Pons (tissue), 1 donor: ENCODE results near the gene TMEM223.
"Not testable (repeated sequence)": the region's sequence is repeated elsewhere in the genome, so short reads cannot be mapped to it uniquely, and the experiment has no call there.

ENCODE experiments used
- DNase-seq: peaks from one replicate; pipeline ENCODE4 v3.0.0-alpha.2; 2016; ENCODE audit warnings: low spot score

The TMEM223 gene

DNA sequence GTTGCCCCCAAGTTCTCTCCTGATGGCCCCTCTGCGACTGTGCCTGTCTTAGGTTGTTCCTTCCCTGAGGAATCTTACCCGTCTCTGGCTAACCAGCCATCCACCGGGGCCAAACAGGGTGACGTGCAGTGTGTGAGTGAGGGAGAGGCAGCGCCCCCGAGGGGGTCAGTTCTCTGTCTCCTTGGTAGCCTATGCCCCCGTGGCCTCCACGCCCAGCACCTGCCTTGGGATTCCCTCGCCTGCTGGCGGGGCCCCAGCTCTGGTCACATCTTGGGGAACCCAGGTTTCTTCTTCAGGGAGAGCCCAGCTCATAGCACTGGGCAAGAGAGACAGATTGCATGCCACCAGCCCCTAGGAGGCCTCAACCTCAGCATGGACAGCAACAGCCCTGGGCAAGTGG is 7.7 kb upstream of the TMEM223 start:
- DNase-seq, result no peak

GRCh38 chr11:62796281-62796680 is 4.5 kb upstream of the TMEM223 start:
- DNase-seq, result no peak

DNA sequence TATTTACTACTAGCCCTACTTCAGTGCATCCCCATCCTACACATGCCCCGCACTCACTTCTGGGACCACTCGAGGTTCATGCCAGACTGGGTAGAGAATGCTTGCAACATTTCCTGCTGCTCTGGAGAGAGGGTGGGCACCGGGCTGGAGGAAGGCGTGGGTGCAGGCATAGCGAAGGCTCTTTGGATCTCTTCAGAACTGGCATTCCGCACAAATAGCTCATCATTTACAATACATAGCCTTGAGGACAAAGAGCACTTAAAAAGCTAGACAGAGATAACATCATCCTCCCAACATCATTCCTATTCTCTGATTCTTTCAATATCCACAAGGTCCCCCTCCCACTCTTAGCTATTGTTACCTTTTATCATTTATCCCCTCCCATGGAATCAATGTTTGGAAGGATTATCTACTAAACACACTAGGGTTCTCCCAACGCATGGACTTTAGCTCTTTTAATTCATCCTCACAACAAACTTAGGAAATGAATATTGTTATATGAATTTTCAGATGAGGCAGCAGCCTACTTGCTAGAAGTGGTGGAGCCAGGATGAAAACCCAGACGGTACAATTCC is 2.5 kb upstream of the TMEM223 start:
- no peak for DNase-seq

DNA sequence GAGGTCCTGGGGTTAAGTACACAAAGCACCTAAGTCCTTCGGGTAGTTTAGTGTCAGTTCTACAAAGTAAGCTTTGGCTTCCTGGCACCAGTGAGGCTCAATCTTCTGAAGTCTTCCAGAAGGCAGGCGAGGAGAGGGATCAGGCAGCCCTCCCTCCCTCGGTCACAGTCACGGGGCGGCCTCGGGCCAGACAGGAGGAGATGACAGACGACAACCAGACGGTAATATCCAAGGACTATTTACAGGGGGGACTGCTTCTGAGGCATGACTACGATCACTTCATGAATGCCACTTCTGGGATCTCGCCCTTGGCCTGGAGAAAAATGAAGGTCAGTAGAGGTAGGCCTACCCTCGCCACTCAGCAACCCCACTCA is 383 bp upstream of the TMEM223 start:
- no peak for DNase-seq

DNA sequence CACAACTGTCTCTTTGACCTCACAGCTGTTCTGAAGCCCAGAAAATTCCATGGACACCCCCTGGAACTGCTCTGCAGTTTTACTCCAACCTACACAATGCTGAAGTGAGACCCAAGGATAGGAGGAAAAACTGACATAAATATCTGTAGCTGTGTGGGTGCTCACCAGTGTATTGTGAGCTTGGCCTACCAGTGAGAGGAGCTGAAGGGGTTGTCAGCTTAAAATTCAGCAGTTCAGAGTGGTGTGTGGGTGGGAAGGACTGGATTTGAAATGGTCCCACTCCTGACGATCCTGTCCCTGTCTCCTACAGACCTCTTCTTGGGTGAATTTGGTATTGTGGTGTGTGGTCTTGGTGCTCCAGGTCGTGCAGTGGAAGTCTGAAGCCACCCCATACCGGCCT is 2.2 kb downstream of the TMEM223 start:
- no peak for DNase-seq

- DNase-seq, result no peak
These were observed 2.8 kb downstream of the TMEM223 start for GRCh38 chr11:62788991-62789390.

DNA sequence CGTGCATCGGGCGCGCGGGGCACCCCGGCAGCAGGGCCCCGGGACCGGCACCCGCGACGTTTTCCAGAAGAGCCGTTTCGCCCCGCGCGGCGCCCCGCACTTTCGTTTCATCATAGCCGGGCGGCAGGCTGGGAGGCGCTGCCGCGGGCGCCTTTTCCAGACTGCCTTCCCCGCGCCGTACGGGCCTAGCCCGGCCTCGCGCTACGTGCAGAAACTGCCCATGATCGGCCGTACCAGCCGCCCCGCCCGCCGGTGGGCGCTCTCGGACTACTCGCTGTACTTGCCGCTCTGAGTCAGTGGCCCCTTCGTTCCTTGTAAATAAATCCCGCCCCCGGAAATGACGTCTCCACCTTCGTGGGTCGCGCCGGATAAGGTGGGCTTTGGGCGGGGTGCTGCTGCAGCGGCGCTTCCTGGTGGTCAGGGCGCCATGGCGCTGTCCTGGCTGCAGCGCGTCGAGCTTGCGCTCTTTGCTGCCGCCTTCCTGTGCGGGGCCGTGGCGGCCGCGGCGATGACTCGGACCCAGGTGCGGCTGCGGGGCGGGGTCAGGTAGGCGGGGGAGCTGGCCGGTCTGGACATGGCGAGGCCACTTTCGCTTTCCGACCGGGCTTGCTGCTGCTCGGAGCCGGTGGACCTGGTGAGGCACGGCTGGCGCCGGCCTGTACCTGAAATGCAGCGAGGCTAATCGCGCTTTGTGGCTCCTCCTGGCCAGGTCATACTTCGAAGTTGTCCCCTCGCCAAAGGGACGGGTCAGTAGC is 4.6 kb downstream of the TMEM223 start, which contains the start of gene TMEM179B:
TMEM179B (plus strand) TSS at position 398 of the 755 bp plus-strand sequence; CDS start at position 428, 30 bp downstream.
- DNase-seq, result peak; percentile 98

- peak; percentile 82 for DNase-seq
These were observed 5.3 kb downstream of the TMEM223 start for GRCh38 chr11:62786318-62787004.

- DNase-seq, result no peak
These were observed 9.1 kb downstream of the TMEM223 start for GRCh38 chr11:62782753-62783152.

- DNase-seq, result no peak
These were observed 13.4 kb downstream of the TMEM223 start for GRCh38 chr11:62778441-62778840.

DNA sequence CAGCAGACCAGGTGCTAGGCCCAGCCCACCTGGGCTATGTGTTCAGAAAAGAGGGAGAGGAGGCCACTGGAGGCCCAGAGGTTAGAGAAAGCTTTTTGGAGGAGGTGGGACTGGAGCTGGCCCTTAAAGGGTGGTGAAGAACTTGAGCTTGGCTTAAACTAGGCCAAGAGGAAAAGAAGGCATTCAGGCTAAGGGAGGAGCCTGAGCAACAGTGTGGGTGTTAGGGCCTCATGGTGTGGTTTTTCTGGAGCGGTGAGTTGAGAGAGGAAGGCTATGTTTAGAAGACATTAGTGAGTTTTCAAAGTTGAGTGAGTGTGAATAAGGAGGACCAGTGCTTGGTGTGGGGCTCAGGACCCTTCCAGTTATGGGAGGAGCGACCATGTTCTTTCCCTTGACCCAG is 14.4 kb downstream of the TMEM223 start:
- no peak for DNase-seq

DNA sequence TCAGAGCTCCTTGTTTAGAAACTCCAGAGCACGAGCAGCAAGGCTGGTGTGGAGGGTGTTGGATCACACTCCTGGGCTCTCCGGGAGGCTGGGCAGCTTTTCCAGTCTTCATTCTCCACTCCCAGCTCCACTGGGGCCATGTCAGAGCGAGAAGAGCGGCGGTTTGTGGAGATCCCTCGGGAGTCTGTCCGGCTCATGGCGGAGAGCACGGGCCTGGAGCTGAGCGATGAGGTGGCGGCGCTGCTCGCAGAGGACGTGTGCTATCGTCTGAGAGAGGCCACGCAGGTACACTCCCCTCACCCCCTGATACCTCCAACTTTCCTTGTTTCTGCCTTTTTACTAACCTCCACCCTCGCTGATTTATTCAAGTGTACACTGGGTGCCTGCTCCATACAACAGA is 16.2 kb downstream of the TMEM223 start:
- DNase-seq, result no peak

DNA sequence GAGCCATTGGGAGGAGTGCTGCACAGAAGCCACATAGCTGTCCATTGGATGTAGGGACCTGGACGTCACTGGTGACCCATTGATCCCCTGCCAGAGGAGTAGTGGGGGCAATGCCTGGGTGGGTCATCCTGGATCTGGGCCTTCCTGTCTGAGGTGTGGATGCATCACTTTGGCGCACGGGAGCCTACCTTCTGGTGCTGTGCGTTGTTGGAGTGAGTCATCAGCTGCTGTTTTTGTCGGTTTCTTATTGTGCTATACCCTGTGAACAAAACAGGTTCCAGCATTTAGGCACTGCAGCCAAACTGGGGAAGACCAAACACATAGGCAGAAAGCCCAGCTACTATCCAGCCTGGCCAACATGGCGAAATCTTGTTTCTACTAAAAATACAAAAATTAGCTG is 17.4 kb downstream of the TMEM223 start:
- no peak for DNase-seq

GRCh38 chr11:62771144-62772021 is 20.4 kb downstream of the TMEM223 start, which contains the start of gene TAF6L:
TAF6L (plus strand) TSS chr11:62771396; CDS start chr11:62775784, 4,388 bp downstream.
- DNase-seq, result peak; percentile 99

GRCh38 chr11:62770778-62771143 is 21.0 kb downstream of the TMEM223 start:
- no peak for DNase-seq

GRCh38 chr11:62760867-62761227 is 31.0 kb downstream of the TMEM223 start:
- DNase-seq, result not testable (repeated sequence)

DNA sequence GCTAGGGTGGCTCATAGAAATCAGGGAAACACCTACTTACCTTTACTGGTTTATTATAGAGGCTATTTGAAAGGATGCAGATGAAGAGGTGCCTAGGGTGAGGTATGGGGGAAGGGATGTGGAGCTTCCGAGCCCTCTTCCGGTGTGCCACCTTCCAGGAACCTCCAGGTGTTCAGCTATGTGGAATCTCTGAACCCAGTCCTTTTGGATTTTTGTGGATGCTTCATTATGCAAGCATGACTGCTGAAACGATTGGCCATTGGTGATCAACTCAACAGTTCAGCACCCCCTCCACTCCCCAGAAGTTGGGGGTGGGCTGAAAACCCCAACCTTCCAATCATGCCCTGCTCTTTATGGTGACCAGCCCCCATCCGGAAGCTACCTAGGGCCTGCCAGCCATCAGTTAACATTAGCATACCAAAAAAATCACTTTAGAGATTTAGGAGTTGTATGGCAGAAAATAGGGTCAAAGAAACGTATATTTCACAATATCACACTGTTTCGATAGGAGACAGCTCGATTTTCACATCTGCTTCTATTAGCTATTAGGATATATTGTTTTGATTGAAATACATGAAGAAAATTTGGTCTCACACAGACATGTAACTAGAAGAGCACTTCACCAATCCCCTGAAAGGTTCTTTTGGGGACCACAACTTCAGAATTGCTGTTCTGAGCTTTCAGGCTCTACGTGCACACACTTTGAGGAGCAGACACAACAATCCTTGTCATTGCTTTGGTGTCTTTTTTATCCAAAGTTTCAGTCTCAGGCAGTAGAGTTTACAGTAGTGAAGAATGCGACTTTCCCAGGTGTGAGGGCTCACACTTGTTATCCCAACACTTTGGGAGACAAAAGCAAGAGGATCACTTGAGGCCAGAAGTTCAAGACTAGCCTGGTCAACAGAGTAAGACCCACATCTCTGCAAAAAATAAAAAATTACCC is 33.7 kb downstream of the TMEM223 start:
- no peak for DNase-seq

GRCh38 chr11:62755086-62755615 is 36.7 kb downstream of the TMEM223 start:
- peak; percentile 63 for DNase-seq

GRCh38 chr11:62753736-62754603 is 37.8 kb downstream of the TMEM223 start, which contains the start of gene ZBTB3:
ZBTB3 (minus strand) TSS chr11:62754160; CDS start chr11:62753664, 496 bp downstream.
- DNase-seq, result peak; percentile 100
